Kidney (tissue), 14 donors: Measurements from ENCODE around the gene CHMP4B. TPM values are rescaled to one million over a fixed set of nuclear protein-coding genes. Genes with fewer than 3 reads are reported as not detected.
A peak's percentile ranks its signal among the peaks of the same experiment; 100 is the strongest.

Experiments used
- DNase-seq, 5 donors: peaks; one replicate each; pipeline ENCODE4 v3.0.0-alpha.2; 2013 to 2020
- FAIRE-seq: peaks from 2 replicates; lab custom pipeline; 2012; peaks lifted over from hg19 to GRCh38; lab: Jason Lieb, UNC
- H3K27ac ChIP-seq, 2 donors: one replicate each; pipeline ENCODE4 v1.7.0; 2013; ENCODE audit warnings: low read depth in 2 of 2, low read length in 2 of 2, inconsistent platforms in 1 of 2
- H3K27me3 ChIP-seq: one replicate; pipeline ENCODE4 v1.7.1; 2013; ENCODE audit warnings: low read length, inconsistent platforms; ENCODE audit not compliant: control insufficient read depth, insufficient read depth
- H3K36me3 ChIP-seq, 3 donors: one replicate each; pipeline versions ENCODE4 v1.7.0 to v1.7.1; 2013; ENCODE audit warnings: low read length in 3 of 3, control low read depth in 1 of 3, inconsistent platforms in 1 of 3; ENCODE audit not compliant: insufficient read depth in 3 of 3, control insufficient read depth in 2 of 3
- H3K4me1 ChIP-seq, 3 donors: one replicate each; pipeline versions ENCODE4 v1.7.0 to v1.7.1; 2013; ENCODE audit warnings: low read length in 3 of 3, inconsistent platforms in 1 of 3, low read depth in 1 of 3; ENCODE audit not compliant: control insufficient read depth in 2 of 3, insufficient read depth in 2 of 3
- H3K4me3 ChIP-seq, 3 donors: one replicate each; pipeline versions ENCODE4 v1.7.0 to v1.8.1; 2013; ENCODE audit warnings: low read length in 3 of 3, control low read depth in 1 of 3, inconsistent platforms in 1 of 3
- H3K9ac ChIP-seq, 3 donors: one replicate each; pipeline versions ENCODE4 v1.7.0 to v1.7.1; 2013; ENCODE audit warnings: low read length in 3 of 3, control low read depth in 1 of 3, inconsistent platforms in 1 of 3
- H3K9me3 ChIP-seq, 3 donors: one replicate each; pipeline versions ENCODE4 v1.7.0 to v1.7.1; 2013; ENCODE audit warnings: low read length in 3 of 3, control low read depth in 1 of 3, inconsistent platforms in 1 of 3; ENCODE audit not compliant: control insufficient read depth in 2 of 3, insufficient read depth in 1 of 3
- CTCF ChIP-seq: IDR thresholded peaks from 3 replicates; pipeline ENCODE4 v1.5.1; 2012; ENCODE audit warnings: mild to moderate bottlenecking, moderate library complexity, borderline replicate concordance; ENCODE audit not compliant: insufficient read depth; ENCODE audit errors: extremely low read depth
- intact Hi-C: fragments of 100-400 bp; cut with DNase I; formaldehyde crosslinking; loops from one replicate; pipeline ENCODE4 v1.11.1; 2022
- polyA plus RNA-seq: library from polyadenylated mRNA; stranded (reverse); fragments of 350-450 nt; fragmentation: Illumina TruSeq; extraction: RNeasy Lipid Tissue Mini Kit (QIAGEN cat#74804); gene quantifications from one replicate; pipeline ENCODE4 v1.2.3, GENCODE V29; 2014; ENCODE audit warnings: low read depth, low replicate concordance; ENCODE audit not compliant: insufficient read depth
- total RNA-seq: library from RNA; stranded (reverse); fragmentation: NEBNext Ultra II Directional; extraction: Animal tissue kit (Norgen Biotek cat#: 25700); gene quantifications from one replicate; pipeline ENCODE4 v1.2.1, GENCODE V29; 2021
- donor health status: control.
- donor health status: control.
- donor health status: control.
- donor health status: control.
- donor health status: control.
- donor health status: DM: yes; HTN: yes; CAD: no.
- donor health status: Normal renal cell carcinoma (clear cell type).

The CHMP4B gene
- total and polyA plus RNA-seq, 2 donors from 2014 or later: 104 to 137 TPM

GRCh38 chr20:33827109-33827508 is 16.0 kb downstream of the CHMP4B start:
- H3K4me1 ChIP-seq: peaks cover 3 to 39% (median 26%) of the 10 kb centered on the region in 3 donors
- FAIRE-seq: no peak
- intact Hi-C loops: no loop called here

GRCh38 chr20:33827634-33828325 is 16.6 kb downstream of the CHMP4B start:
- no peaks in the 10 kb centered on the region for H3K27me3 ChIP-seq
- no peaks in the 10 kb centered on the region for H3K36me3 ChIP-seq
- no peak for TF ChIP-seq CTCF
- DNase-seq: peak in 1 of 5 donors; percentile 51
- no peak for FAIRE-seq
- no peak overlapping the region for H3K27ac ChIP-seq
- H3K9me3 ChIP-seq: no peaks in the 10 kb centered on the region
- no peak overlapping the region for H3K4me3 ChIP-seq
- intact Hi-C loops: no loop called here
- no peak overlapping the region for H3K9ac ChIP-seq
- H3K4me1 ChIP-seq: peaks cover 3 to 42% (median 30%) of the 10 kb centered on the region in 3 donors

More at GRCh38 chr20:33827109-33827508, 16.0 kb downstream of the CHMP4B start:
- H3K9ac ChIP-seq: no peak overlapping the region
- no peak overlapping the region for H3K4me3 ChIP-seq
- DNase-seq: no peak
- no peak for TF ChIP-seq CTCF
- H3K9me3 ChIP-seq: no peaks in the 10 kb centered on the region
- H3K27me3 ChIP-seq: no peaks in the 10 kb centered on the region
- no peaks in the 10 kb centered on the region for H3K36me3 ChIP-seq
- H3K27ac ChIP-seq: no peak overlapping the region

- intact Hi-C loops: no loop called here
- peaks cover 3 to 45% (median 30%) of the 10 kb centered on the region in 3 donors for H3K4me1 ChIP-seq
- TF ChIP-seq CTCF: no peak
- FAIRE-seq (no peak), DNase-seq (peak in 1 of 5 donors; percentile 31)
- no peak overlapping the region for H3K9ac ChIP-seq
- H3K27ac ChIP-seq: no peak overlapping the region
- no peaks in the 10 kb centered on the region for H3K9me3 ChIP-seq
- H3K36me3 ChIP-seq: no peaks in the 10 kb centered on the region
- H3K27me3 ChIP-seq: no peaks in the 10 kb centered on the region
- no peak overlapping the region for H3K4me3 ChIP-seq
Observed at GRCh38 chr20:33828326-33828844, 17.2 kb downstream of the CHMP4B start.
